Measurements from ENCODE around the gene PSMD8. TPM values are rescaled to one million over a fixed set of nuclear protein-coding genes. Genes with fewer than 3 reads are reported as not detected.
"Not testable (repeated sequence)": the region's sequence is repeated elsewhere in the genome, so short reads cannot be mapped to it uniquely, and the experiment has no call there.

Gene PSMD8
- total RNA-seq, 1 donor from 2014 or later, result 131 TPM

GRCh38 chr19:38359242-38360021 is 14.9 kb upstream of the PSMD8 start:
- Mint-ChIP-seq H3K27ac (no peak overlapping the region), H3K4me3 (no peak overlapping the region), H3K4me1 (no peaks in the 10 kb centered on the region), H3K36me3 (no peaks in the 10 kb centered on the region), H3K27me3 (ENCODE audit: low read depth) (peaks cover 66% of the 10 kb centered on the region), H3K9me3 (no peaks in the 10 kb centered on the region)
- TF ChIP-seq CTCF (IDR thresholded peaks at IDR 0.05; ENCODE audit: unreplicated experiment), result no peak
- no peak for DNase-seq (ENCODE audit: low spot score in 2 of 2, unreplicated experiment in 2 of 2)

GRCh38 chr19:38360351-38360750 is 14.0 kb upstream of the PSMD8 start:
- H3K4me3 Mint-ChIP-seq, result peak overlapping the region; percentile 86
- no peak for DNase-seq (ENCODE audit: low spot score in 2 of 2, unreplicated experiment in 2 of 2)
- H3K36me3 Mint-ChIP-seq, result no peaks in the 10 kb centered on the region
- H3K27ac Mint-ChIP-seq, result no peak overlapping the region
- H3K9me3 Mint-ChIP-seq, result no peaks in the 10 kb centered on the region
- H3K27me3 Mint-ChIP-seq (ENCODE audit: low read depth), result peaks cover 66% of the 10 kb centered on the region
- no peak for TF ChIP-seq CTCF (IDR thresholded peaks at IDR 0.05; ENCODE audit: unreplicated experiment)
- H3K4me1 Mint-ChIP-seq, result no peaks in the 10 kb centered on the region

GRCh38 chr19:38360839-38361631 is 13.3 kb upstream of the PSMD8 start:
- Mint-ChIP-seq H3K36me3 (no peaks in the 10 kb centered on the region), H3K4me1 (no peaks in the 10 kb centered on the region), H3K27ac (no peak overlapping the region), H3K9me3 (no peaks in the 10 kb centered on the region), H3K27me3 (ENCODE audit: low read depth) (peaks cover 64% of the 10 kb centered on the region), H3K4me3 (peak overlapping the region; percentile 86)
- no peak for DNase-seq (ENCODE audit: low spot score in 2 of 2, unreplicated experiment in 2 of 2)
- TF ChIP-seq CTCF (IDR thresholded peaks at IDR 0.05; ENCODE audit: unreplicated experiment), result no peak

GRCh38 chr19:38361633-38362075 is 12.7 kb upstream of the PSMD8 start:
- Mint-ChIP-seq H3K9me3 (no peaks in the 10 kb centered on the region), H3K4me3 (peak overlapping the region; percentile 86), H3K36me3 (no peaks in the 10 kb centered on the region), H3K27me3 (ENCODE audit: low read depth) (peaks cover 62% of the 10 kb centered on the region), H3K27ac (peak overlapping the region; percentile 66), H3K4me1 (no peaks in the 10 kb centered on the region)
- TF ChIP-seq CTCF (IDR thresholded peaks at IDR 0.05; ENCODE audit: unreplicated experiment), result no peak
- peak in 1 of 2 experiments; percentile 68 for DNase-seq (ENCODE audit: low spot score in 2 of 2, unreplicated experiment in 2 of 2)

- Mint-ChIP-seq H3K27ac (peak overlapping the region; percentile 66), H3K27me3 (ENCODE audit: low read depth) (peaks cover 56% of the 10 kb centered on the region)
Observed at GRCh38 chr19:38362076-38362945, 12.1 kb upstream of the PSMD8 start.

GRCh38 chr19:38362946-38363688 is 11.3 kb upstream of the PSMD8 start:
- H3K4me1 Mint-ChIP-seq; H3K27ac Mint-ChIP-seq; H3K9me3 Mint-ChIP-seq; DNase-seq (ENCODE audit: low spot score in 2 of 2, unreplicated experiment in 2 of 2); H3K36me3 Mint-ChIP-seq: not testable (repeated sequence)
- Mint-ChIP-seq H3K27me3 (ENCODE audit: low read depth) (peaks cover 49% of the 10 kb centered on the region), H3K4me3 (peak overlapping the region; percentile 86)

More at GRCh38 chr19:38362076-38362945, 12.1 kb upstream of the PSMD8 start:
- TF ChIP-seq CTCF (IDR thresholded peaks at IDR 0.05; ENCODE audit: unreplicated experiment), result no peak
- Mint-ChIP-seq H3K36me3 (no peaks in the 10 kb centered on the region), H3K4me3 (peak overlapping the region; percentile 86), H3K9me3 (no peaks in the 10 kb centered on the region), H3K4me1 (no peaks in the 10 kb centered on the region)
- peak; percentile 53 to 79 for DNase-seq (ENCODE audit: low spot score in 2 of 2, unreplicated experiment in 2 of 2)
